Globus pallidus (tissue), 1 donor: ENCODE results near the gene TARP.
"Not testable (repeated sequence)": the region's sequence is repeated elsewhere in the genome, so short reads cannot be mapped to it uniquely, and the experiment has no call there.

ENCODE experiments used
- DNase-seq: peaks from one replicate; pipeline ENCODE4 v3.0.0-alpha.2; 2015; ENCODE audit warnings: low spot score

Gene TARP

DNA sequence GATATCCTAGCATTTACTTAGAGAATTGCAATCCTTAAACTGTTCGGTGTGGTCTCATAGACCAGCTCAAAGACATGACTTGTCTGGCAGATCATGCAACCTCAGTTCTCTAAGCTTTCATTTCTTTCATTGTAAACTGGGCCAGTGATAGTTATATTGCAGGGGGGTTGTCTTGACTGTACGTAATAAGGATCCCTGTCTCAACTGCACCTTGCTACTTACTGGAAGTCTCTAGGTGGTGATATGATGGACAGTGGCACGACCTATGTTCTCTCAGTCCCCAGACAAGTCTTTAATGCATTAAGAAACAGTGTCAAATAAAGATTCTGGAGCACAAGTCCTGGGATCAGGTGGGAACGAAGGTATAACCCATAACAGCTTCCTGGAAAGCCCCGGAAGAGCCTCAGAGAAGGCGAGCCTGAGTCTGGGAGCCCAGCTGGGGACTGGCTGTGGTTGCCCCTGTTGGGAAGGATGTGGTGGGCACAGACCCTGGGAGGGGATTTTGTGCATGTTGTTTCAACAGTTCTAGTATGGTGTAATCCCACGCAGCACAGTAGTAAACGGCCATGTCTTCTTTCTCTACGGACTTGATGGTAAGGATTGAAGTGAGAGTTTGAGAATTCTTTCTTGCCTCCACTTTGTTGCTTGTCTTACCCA lies 26.0 kb upstream of the TARP start:
- DNase-seq, result no peak

DNA sequence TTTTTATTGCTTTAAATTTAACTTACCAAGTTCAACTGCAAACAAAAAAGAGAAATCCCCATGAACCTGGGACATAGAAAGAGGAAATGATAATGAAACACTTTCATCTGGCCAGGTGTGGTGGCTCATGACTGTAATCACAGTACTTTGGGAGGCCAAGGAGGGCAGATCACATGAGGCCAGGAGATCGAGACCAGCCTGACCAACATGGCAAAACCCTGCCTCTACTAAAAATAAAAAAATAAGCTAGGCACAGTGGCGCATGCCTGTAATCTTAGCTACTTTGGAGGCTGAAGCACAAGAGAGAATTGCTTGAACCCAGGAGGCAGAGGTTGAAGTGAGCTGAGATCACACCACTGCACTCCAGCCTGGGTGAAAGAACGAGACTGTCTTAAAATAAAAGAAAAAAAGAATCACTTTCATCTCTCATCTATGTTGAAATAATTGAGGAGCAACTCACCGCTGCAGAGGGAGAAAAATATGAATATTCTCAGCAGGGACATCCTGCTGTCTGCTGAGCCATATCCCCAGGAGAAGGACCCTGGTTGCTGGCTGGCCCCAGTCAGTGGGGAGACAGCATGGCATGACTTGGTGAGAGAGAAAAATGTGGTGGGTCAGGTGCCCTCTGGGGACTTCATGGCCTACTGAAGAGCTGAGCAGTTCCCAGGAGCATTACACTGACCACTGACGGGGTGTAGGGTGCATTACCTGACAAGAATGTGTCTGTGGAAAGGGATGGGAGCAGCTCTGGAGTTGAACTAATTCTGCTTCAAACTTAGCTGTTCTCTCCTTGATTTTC lies 22.8 kb upstream of the TARP start:
- no peak for DNase-seq

DNA sequence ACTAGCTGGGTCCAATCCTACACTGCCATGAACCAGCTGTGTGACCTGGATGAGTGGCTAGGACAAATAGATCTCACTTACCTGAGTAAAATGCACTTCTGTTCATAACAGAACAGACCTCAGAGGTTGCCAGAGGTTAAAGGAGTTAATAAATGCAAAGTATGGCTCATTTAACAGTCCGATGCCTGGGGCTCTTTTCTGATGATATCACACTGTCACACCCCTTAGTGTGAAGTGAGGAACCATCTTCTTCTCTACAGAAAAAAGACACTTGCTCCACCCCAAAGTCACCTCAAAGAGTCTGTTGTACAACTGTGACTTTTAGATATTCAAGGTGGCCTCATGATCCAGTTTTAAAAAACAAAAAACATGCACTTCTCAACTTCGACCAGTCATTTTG lies 21.5 kb upstream of the TARP start:
- DNase-seq, result no peak

DNA sequence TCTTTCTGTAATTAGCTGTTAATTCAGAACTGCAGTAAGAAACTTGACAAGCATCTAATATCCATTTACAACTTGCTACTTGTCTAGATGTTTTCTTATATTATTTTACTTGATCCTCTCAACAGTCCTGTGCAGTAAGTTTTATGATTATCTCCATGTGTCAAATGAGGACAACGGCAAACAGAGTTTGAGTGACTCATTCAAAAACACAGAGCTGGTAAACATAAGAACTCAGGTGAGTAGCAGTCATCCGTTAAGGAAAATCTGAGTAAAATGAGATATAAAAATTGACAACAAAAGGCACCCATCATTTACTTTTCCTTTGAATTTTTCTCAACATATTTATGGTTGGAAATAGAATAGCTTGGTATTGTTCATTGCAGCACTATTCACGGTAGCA lies 19.0 kb upstream of the TARP start:
- no peak for DNase-seq

DNA sequence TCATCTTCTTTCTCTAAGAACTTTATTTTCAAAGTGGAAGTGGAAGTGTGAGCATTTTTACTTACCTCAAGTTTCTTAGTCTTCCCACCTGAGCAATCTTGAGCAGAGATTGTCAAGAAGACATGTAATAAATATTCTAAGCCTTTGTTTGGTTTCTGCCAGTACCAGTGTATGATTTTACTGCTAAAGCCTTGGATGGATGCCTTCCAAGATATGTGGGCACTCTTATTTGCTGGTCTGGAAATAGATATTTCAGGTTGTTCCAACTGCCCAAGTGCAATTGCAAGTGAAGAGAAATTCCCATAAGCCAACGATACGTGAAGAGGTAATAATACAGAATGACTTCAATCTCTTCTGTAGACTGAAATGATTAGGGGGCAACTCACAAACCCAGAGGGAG lies 18.2 kb upstream of the TARP start:
- DNase-seq, result no peak

DNA sequence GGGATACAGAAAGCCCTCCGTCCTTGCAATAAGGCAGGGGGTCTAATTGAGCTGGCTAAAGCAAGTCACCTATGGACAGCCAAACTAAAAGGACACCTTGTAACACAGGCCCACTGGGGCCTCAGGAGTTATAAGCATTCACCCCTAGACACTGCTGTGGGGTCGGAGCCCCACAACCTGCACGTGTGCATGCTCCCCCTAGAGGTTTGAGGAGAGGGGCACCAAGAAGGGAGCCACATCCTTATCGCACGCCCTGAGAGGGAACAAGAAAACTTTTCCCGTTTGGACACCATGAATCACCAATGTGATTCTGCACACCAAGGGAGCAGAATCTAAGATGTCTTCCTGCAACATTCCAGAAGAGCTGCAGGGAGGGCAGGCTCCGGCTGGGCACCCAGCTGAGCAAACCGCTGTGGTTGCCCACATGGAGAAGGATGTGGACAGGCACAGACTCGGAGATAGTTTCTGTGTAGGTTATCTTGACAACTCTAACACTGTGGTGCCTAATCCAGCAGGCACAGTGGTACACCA lies 17.7 kb upstream of the TARP start:
- no peak for DNase-seq

DNA sequence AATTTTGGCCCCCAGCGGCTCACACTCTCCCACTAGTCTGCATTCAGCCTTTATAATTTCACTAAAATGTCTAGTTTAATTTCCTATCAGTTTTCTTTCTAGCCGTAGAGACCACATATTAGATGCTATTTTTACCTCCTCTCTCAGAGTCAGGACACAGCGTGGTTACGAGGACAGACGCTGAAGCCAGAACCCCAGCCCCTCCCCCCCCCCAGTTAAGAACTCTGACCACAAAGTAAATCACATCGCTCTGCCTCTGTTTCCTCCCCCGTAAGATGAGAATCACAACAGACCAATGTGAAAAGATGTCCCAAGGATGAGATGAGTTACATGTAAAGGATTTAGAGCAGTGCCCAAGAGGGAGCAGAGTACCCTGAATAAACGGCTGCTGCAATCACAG lies 11.1 kb upstream of the TARP start:
- no peak for DNase-seq

DNA sequence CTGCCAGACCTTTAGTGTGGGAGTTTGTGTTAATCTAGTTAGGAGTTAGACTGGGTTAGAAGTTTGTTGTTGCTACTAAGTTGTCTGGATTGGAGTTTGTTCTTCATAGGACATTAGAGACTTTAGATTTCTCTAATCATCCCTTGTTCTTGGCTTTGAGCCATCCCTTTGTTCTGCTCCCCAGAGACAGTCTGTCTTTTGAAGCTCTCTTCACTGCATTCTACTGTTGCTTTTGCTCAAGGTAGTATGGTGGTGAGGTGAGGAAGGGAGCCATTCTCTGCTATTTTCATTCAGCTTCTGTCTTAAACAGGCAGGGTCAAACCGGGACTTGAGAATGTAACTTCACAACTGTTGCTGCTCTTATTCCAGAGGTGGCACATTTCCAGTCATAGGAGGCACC lies 10.4 kb upstream of the TARP start:
- DNase-seq, result no peak

DNA sequence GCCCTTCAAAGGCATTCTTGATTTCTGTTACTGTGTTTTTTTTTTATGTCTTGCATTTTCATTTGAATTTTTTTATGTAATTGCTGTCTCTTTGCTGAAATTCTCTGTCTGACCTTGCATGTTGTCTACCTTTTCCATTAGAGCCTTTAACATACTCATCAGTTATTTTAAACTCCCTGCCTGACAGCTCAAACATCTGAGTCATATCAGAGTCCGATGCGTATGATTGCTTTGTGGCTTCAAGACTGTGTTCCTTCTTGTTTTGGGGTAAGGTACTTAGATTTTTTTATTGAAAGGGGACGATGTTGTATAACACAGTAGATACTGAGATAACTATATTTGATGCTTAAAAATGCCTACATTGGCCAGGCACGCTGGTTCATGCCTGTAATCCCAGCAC lies 9.7 kb upstream of the TARP start:
- DNase-seq, result no peak

DNA sequence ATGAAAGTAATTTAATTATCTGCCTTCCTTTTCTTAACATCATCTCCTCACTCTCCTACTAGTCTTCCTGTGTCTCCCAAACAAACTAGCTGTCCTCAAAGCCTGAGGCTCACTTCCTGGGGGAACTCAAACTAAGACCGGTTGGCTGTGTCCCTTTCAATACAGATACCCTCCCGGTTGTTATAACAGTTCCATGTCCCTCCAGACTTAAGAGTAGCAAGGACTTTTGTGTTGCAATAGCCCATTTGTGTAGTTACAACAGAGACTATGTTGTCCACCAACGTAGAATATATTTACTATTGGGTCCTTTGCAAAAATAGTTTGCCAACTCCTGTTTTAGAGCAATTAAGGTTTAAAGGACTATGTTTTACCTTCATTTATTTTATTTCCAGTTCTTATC lies 8.6 kb upstream of the TARP start:
- no peak for DNase-seq

DNA sequence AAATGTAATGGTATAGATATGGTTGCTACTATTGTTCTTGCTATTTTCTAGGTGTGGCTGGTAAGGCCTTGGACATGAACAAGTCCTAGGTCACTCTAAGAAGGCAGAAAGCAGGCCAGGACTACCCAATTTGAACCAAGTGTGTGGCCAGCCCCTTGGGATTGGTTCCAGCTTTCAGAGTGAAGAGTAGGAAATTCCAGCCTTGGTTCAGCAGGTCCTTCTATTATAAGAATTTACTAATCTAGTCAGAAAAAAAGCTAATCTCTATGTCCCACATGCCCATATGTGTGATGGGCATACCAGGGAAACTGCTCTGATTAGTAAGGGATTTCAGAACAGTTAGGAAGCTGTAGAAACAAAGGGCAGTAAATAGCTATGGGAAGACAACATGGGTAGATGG lies 7.8 kb upstream of the TARP start:
- DNase-seq, result no peak

DNA sequence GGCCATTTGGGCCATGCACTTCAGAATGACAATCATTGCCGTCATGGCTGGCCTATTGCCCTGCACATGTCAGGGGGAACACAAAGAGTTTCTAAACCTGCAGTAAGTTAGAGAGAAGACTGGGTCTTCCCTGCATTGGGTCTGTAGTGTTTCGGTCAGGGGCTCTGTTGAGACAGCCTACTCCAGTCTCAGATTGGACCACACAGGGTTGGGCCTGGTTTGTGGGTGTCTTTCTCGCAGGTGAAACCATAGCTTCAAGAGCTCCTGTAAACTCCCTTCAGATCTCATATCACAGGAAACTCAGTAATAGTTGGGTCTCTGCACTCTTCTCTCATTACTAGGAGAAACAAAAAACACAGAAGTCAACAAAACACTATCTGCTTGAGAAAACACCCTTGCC lies 7.3 kb upstream of the TARP start:
- no peak for DNase-seq

DNA sequence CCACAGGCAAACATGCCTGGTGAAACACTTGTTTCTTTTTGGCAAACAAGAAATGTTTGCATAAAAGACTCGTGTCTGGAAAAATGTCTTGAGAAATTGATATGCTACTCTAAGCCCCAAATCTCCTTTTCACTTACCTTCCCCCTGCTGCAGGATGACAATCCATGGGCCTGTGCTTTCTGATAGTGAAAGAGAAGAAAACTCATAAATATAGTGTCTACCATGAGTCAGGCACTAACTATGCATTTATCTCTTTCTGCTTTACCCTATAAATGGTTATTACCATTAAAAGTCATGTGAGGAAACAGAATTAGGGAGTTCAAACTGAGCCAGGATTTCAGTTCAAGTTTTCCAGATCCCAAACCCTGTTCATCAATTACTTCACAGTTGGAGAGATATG lies 6.6 kb upstream of the TARP start:
- no peak for DNase-seq

DNA sequence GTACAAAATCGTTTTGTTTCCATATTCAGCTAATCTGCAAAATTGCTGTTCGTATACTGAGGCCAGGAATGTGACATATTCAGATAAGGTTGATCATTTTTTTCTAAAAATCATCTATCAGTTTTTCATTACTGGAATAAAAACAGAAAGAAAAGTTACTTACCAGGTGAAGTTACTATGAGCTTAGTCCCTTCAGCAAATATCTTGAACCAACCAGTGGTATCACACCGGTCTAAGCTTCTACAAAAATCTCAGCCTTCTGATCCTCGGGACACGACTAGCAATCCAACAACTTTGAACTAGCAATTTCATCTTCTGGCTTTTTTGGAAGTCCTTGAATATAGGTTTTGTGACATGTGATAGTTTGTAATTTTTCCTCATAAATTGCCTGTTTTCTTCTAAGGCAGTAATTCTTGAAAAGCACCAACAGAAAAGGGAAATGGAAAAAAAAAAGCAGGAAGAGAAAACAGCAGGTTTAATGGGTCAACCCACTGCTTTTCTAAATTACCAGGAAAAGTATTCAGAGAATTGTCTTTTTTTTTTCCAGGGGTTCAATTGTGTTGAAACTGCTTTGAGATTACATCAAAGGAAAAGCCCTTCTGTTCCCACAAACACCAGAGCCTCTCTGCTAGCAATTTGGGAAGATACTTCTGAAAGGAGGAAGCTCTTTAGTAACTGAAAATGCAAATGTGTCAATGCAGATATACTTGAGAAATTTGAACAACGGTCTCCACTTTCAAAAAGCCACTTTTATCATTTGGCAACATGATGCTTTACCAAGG lies 2.9 kb upstream of the TARP start:
- DNase-seq, result no peak

DNA sequence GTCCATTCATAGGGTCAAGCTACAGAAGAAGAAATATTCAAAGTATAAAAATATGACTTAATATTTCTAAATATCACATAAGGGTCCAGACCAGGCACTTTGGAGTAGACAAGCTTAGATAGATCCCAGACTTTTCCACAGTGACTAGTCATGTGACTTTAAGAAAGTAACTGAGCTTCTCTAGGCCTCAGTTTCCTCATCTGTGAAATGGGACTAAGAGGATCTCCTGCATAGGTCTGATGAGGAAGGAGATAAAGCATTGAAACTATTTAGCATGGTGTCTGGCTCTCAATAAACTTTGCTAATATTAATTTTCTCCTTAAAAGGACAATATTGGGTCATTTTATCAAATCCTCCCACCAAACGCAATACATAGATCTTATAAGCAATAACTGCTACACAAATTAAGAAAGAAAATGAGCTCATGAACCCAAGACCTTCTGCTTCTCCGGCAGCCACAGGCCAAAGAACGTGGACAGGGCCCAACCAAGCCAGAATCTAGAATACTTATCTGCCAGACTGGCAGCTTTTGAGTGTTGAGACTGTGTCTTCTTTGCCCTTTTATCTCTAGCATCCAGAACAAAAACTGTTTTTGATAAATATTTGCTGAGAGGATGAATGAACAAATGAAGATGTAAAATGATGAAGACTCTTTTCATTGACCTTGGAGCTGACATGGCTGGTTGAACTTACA lies 1.6 kb upstream of the TARP start:
- no peak for DNase-seq

DNA sequence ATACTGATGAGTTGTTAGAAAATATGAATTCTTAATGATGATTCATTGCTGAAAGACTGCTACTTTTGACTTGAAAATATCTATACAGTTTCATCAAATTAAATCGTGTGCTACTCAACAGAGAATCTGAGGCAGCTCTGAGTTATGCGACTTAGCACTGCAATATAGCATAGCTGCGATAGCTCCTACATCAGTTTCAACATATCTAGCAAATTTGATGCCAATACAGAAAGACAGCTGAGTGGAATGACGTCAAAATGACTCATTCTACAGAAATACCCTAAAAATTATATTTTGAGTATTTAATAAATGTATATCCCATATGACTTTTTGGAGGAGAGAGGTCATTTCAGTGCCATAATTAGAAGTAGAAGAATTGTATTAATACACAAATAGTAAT lies 1.1 kb upstream of the TARP start:
- no peak for DNase-seq

DNA sequence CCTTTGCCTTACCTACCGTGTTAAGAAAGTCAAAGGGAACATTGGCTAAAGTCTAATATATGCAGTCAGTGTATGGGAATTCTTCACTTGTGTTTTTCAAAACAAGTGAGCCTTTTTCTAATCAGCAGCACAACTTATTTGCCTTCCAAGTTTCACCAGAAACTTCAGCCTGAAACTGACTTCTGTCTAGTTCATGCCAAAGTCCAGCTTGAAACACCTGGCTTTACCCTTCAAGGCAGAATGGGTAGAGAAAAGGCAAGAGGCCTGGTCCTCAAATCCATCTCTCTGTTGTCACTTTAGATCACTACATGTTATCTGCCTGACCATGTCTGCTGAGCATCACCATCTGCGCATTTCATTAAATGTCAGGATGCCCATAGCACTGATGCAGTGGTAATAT lies 3.0 kb downstream of the TARP start:
- DNase-seq, result not testable (repeated sequence)

DNA sequence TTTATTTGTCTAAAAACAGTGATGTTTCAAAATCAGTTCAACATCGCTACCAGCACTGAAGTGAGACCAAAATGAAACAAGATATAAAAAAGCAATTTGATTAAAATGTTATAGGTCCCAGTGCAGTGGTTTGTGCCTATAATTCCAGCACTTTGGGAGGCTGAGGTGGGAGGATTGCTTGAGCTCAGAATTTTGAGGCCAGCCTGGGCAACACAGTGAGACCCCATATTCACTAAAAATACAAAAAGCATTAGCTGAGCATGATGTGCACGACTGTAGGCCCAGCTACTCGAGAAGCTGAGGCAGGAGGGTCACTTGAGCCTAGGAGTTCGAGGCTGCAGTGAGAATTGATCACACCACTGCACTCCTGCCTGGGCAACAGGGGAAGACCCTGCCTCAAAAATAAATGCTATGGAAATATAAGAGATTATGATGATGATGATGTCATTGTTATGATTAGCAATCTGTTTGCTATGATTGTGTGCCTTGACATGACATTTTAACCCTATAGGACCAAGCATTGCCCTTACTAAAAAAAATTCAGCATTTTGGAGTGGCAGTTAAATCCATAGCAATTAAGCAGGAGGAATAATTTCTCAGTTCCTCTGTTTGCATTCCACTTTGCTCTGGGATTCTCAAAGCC lies 3.6 kb downstream of the TARP start:
- not testable (repeated sequence) for DNase-seq

DNA sequence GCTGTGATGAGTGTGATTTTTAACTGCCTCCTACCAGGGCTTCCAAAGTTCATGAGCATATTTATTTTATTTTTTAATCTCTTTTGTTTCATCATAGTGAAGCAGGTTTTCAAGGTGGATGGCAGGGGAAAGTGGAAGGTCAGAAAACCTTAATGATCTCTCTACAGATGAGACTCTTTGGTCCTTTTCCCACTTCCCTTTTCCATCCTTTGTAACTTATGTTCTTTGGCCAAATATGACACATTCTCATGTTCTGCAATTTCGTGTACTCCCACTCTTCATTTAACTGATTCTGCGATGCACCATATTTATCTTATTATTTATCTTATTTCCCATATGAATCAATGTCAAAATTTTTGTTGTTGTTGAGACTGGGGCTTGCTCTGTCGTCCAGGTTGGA lies 7.5 kb downstream of the TARP start:
- not testable (repeated sequence) for DNase-seq

DNA sequence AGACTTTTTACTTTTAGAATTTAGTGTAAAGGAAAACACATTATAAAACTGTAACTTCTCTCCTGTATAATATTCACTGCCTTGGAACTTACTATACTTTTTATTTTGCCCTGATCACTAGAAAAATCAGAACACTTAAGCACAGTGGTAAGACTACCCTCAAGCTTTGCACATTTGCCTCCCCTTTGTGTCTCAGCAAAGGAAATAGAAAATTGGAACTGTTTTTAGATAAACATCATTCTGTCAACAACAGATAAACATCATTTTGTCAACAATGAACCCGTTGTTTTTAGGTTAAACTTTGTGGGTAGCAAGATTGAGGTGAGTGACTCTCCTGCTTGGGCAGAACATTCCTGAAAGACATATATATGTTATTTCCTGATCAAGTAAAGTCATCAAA lies 8.8 kb downstream of the TARP start:
- DNase-seq, result not testable (repeated sequence)

DNA sequence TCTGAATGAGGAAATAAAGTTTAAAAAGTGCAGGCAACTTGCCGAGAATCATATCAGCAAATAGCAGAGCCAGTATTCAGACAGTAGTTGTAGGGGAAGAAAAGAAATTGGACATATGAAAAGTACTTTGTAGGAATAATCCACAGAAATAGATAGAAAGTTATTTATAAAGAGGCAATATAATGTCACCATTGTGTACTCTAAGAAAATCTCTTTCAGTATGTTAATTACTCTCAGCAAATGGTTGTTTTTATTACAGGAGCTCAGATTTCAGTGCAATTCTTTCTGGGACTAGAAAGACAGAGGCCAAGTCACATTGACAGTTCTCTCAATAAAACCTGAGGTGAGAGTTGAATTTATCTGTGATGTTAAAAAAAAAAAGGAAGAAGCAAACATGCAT lies 10.2 kb downstream of the TARP start:
- DNase-seq, result not testable (repeated sequence)

DNA sequence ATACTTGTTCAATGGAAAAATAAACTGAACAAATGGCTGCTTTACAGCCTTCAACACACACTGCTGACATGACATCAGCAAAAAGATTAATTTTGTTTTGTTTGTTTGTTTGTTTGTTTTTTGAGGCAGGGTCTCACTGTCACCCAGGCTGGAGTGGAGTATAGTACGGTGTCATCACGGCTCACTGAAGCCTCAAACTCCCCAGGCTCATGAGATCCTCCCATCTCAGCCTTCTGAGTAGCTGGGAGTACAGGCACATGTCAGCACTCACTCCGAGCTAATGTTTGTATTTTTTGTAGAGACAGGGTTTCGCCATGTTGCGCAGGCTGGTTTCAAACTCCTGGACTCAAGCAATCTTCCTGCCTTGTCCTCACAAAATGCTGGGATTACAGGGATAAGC lies 10.9 kb downstream of the TARP start:
- DNase-seq, result no peak
